ENCODE results near the gene B9D1.

B9D1 gene

GRCh38 chr17:19313066-19313745 lies 49.3 kb downstream of the B9D1 start:
- DNase-seq (ENCODE audit: low spot score), result no peak
- TF ChIP-seq, protein P1, sequence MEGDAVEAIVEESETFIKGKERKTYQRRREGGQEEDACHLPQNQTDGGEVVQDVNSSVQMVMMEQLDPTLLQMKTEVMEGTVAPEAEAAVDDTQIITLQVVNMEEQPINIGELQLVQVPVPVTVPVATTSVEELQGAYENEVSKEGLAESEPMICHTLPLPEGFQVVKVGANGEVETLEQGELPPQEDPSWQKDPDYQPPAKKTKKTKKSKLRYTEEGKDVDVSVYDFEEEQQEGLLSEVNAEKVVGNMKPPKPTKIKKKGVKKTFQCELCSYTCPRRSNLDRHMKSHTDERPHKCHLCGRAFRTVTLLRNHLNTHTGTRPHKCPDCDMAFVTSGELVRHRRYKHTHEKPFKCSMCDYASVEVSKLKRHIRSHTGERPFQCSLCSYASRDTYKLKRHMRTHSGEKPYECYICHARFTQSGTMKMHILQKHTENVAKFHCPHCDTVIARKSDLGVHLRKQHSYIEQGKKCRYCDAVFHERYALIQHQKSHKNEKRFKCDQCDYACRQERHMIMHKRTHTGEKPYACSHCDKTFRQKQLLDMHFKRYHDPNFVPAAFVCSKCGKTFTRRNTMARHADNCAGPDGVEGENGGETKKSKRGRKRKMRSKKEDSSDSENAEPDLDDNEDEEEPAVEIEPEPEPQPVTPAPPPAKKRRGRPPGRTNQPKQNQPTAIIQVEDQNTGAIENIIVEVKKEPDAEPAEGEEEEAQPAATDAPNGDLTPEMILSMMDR (IDR thresholded peaks at IDR 0.05; ENCODE audit: extremely low read depth, insufficient read depth, missing control alignments), result no peak
- in situ Hi-C loops (cut with MboI; ENCODE audit: low pct_unique_long_range_greater_than_20kb, low sequenced_read_pairs, unreplicated experiment), result no loop called here

DNA sequence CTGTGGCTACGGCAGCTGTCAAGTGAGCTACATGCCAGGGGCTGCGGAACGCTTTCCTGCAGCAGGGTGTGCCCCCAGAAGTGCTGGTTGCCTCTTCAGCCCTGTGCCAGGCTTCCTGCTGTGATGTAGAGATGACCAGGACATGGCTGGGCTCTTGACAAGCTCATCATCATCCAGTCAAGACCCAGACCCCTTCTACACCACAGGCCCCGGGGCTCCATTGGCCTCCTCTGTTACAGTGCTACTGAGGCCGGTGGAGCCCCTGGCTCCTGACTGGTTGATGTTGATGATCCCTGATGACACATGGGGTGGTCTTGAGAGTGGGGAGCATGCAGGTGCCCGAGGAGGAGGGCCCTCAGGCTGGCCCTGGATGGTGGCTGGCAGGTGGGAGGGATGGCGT lies 50.1 kb downstream of the B9D1 start:
- in situ Hi-C loops (cut with MboI; ENCODE audit: low pct_unique_long_range_greater_than_20kb, low sequenced_read_pairs, unreplicated experiment), result no loop called here
- no peak for DNase-seq (ENCODE audit: low spot score)
- TF ChIP-seq, protein P1 (IDR thresholded peaks at IDR 0.05; ENCODE audit: extremely low read depth, insufficient read depth, missing control alignments), result no peak

- TF ChIP-seq, protein P1 (IDR thresholded peaks at IDR 0.05; ENCODE audit: extremely low read depth, insufficient read depth, missing control alignments), result no peak
- in situ Hi-C loops (cut with MboI; ENCODE audit: low pct_unique_long_range_greater_than_20kb, low sequenced_read_pairs, unreplicated experiment), result no loop called here
- no peak for DNase-seq (ENCODE audit: low spot score)
These were observed 50.9 kb downstream of the B9D1 start for GRCh38 chr17:19311421-19312215.

GRCh38 chr17:19311016-19311415 lies 51.5 kb downstream of the B9D1 start:
- in situ Hi-C loops (cut with MboI; ENCODE audit: low pct_unique_long_range_greater_than_20kb, low sequenced_read_pairs, unreplicated experiment), result no loop called here
- no peak for DNase-seq (ENCODE audit: low spot score)
- TF ChIP-seq, protein P1 (IDR thresholded peaks at IDR 0.05; ENCODE audit: extremely low read depth, insufficient read depth, missing control alignments), result no peak

DNA sequence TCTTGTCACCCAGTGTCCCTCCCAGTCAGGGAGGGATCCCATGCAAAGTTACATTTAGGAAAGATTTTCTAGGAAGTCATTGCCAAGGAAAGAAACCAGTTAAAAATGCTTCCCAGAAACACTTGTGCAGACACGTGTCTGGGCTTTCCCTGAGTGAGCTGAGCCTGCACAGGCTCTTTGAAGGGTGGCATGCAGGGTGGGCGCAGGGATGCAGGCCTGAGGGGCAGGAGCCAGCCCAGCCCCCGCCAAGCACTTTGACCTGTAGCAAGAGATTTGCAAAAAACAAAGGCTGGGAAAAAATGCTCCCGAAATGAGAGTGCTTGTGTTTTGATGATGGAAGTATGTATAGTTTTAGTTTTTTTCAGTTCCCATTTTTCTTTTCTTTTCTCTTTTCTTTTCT lies 52.4 kb downstream of the B9D1 start:
- in situ Hi-C loops (cut with MboI; ENCODE audit: low pct_unique_long_range_greater_than_20kb, low sequenced_read_pairs, unreplicated experiment), result no loop called here
- TF ChIP-seq, protein P1 (IDR thresholded peaks at IDR 0.05; ENCODE audit: extremely low read depth, insufficient read depth, missing control alignments), result no peak

DNA sequence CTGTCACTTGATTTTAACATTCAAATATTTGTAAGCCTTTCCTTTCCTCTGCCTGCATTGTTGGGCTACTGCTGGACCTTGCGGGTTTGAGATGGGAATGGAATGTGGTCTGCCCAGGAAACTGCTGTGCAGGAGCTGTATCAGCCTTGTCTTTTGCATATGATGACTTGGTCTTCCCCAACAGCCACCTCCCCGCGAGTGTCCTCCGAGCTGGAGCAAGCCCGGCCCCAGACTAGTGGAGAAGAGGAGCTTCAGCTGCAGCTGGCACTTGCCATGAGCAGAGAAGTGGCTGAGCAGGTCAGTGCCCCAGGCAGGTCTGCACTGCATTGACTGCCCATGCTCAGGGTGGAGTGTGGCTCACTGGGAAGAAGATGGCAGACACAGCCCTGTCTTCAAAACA lies 52.8 kb downstream of the B9D1 start:
- TF ChIP-seq, protein P1 (IDR thresholded peaks at IDR 0.05; ENCODE audit: extremely low read depth, insufficient read depth, missing control alignments), result no peak
- no peak for DNase-seq (ENCODE audit: low spot score)
- in situ Hi-C loops (cut with MboI; ENCODE audit: low pct_unique_long_range_greater_than_20kb, low sequenced_read_pairs, unreplicated experiment), result no loop called here

More for the DNA sequence above, 52.4 kb downstream of the B9D1 start:
- no peak for DNase-seq (ENCODE audit: low spot score)
